ENCODE results near the gene PATJ. TPM values are rescaled to one million over a fixed set of nuclear protein-coding genes. Genes with fewer than 3 reads are reported as not detected.

PATJ gene
- total RNA-seq, 1 experiment from 2014 or later = 47.3 TPM

- Histone ChIP-seq H2BK5ac (ENCODE audit: insufficient read length, low read length) (no peak overlapping the region), H3K23me2 (ENCODE audit: insufficient read length, low read depth, low read length, poor library complexity, severe bottlenecking) (no peaks in the 10 kb centered on the region), H3K9ac (ENCODE audit: extremely low read depth, insufficient read length, low read length) (no peak overlapping the region), H4K91ac (ENCODE audit: insufficient read length, low read depth, low read length) (no peak overlapping the region), H3K4me2 (ENCODE audit: insufficient read depth, insufficient read length, low read length) (no peak overlapping the region), H3K79me1 (ENCODE audit: insufficient read depth, low read depth, low read length, poor library complexity, severe bottlenecking) (peaks cover 2% of the 10 kb centered on the region), H3K27me3 (ENCODE audit: insufficient read depth, low read length) (no peaks in the 10 kb centered on the region), H4K20me1 (ENCODE audit: control insufficient read depth, insufficient read depth, insufficient read length) (no peaks in the 10 kb centered on the region), H3K4me1 (ENCODE audit: insufficient read depth, low read length) (peaks cover 3% of the 10 kb centered on the region; the same call in 1 of the 2 replicates), H3T11ph (ENCODE audit: low read length) (no peak overlapping the region), H2BK20ac (ENCODE audit: low read depth, low read length, poor library complexity, severe bottlenecking) (no peak overlapping the region), H2BK120ac (ENCODE audit: low read depth, low read length, poor library complexity, severe bottlenecking) (no peak overlapping the region), H3K79me2 (ENCODE audit: insufficient read depth, low read length) (no peaks in the 10 kb centered on the region), H3K23ac (ENCODE audit: insufficient read length, low read depth, low read length) (no peak overlapping the region), H4K8ac (replicated peaks; ENCODE audit: insufficient read length, low read depth, low read length) (no peak overlapping the region), H4K5ac (ENCODE audit: insufficient read length, low read depth, low read length) (no peak overlapping the region), H2AFZ (ENCODE audit: low read length) (no peak overlapping the region), H2BK15ac (ENCODE audit: low read depth, low read length) (no peak overlapping the region), H2AK5ac (ENCODE audit: insufficient read length, low read length) (no peak overlapping the region), H3K4ac (ENCODE audit: low read depth, low read length) (no peak overlapping the region), H2BK12ac (ENCODE audit: insufficient read length, low read depth, low read length) (no peak overlapping the region), H3K14ac (ENCODE audit: insufficient read depth, low read length) (no peak overlapping the region), H3K27ac (ENCODE audit: insufficient read length, low read depth, low read length) (no peak overlapping the region), H3K56ac (ENCODE audit: insufficient read length, low read depth, low read length) (no peak overlapping the region), H3K9me3 (ENCODE audit: control insufficient read depth, low read depth, low read length) (no peaks in the 10 kb centered on the region), H3K18ac (ENCODE audit: insufficient read length, low read depth, low read length) (no peak overlapping the region)
- Mint-ChIP-seq H3K27ac (no peak overlapping the region; a peak in 2 of 7 replicates), H3K27me3 (ENCODE audit: low read depth) (no peaks in the 10 kb centered on the region), H3K9me3 (peaks cover 10 to 14% of the 10 kb centered on the region in 2 experiments; a peak in 4 of 5 replicates), H3K36me3 (ENCODE audit: insufficient read depth in 1 of 3, low read depth in 3 of 3) (peaks cover 16 to 23% (median 20%) of the 10 kb centered on the region in 3 experiments), H3K4me3 (no peak overlapping the region), H3K4me1 (peaks cover 26% of the 10 kb centered on the region in 2 experiments)
- no peak for TF ChIP-seq CTCF (conservative IDR thresholded peaks at IDR 0.05)
- no CpG with 5 or more reads among the region's 2 CpGs for WGBS (ENCODE audit: extremely low coverage, insufficient read length, low lambda C conversion rate)
- no peak for DNase-seq
Observed at GRCh38 chr1:62025892-62026291, 283.6 kb downstream of the PATJ start.

All from H9 (cell line).